ENCODE measurements around the gene A3GALT2. TPM values are rescaled to one million over a fixed set of nuclear protein-coding genes. Genes with fewer than 3 reads are reported as not detected.

Gene A3GALT2
- total RNA-seq, 3 donors from 2014 or later, result not detected

DNA sequence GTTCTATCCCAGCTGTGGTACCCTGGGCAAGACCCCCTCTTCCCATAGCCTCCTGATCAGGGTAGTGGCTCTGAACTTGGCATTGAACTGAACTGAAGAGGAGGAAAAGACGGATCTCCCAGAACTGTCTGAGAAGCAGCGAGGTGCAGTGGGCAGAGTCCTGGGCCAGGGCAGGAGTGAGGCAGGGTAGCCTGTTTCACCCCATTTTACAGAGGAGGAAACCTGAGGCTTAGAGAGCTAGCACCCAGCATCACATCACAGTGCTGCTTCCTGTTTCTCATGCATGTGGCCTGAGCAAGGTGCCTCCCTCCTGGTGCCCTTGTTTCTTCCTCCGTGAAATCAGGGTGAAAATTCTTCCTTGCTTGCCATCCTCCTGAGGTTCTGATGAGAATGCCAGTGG lies 47.5 kb downstream of the A3GALT2 start:
- DNase-seq, result no peak
- intact Hi-C loops (cut with DNase I, micrococcal nuclease), result no loop called here
- Histone ChIP-seq H3K4me1 (ENCODE audit: low read depth) (no peaks in the 10 kb centered on the region), H3K9me3 (no peaks in the 10 kb centered on the region), H3K36me3 (ENCODE audit: low read depth) (no peaks in the 10 kb centered on the region), H3K4me3 (no peak overlapping the region)
- ATAC-seq, result peak; percentile 41
- TF ChIP-seq, protein P1, sequence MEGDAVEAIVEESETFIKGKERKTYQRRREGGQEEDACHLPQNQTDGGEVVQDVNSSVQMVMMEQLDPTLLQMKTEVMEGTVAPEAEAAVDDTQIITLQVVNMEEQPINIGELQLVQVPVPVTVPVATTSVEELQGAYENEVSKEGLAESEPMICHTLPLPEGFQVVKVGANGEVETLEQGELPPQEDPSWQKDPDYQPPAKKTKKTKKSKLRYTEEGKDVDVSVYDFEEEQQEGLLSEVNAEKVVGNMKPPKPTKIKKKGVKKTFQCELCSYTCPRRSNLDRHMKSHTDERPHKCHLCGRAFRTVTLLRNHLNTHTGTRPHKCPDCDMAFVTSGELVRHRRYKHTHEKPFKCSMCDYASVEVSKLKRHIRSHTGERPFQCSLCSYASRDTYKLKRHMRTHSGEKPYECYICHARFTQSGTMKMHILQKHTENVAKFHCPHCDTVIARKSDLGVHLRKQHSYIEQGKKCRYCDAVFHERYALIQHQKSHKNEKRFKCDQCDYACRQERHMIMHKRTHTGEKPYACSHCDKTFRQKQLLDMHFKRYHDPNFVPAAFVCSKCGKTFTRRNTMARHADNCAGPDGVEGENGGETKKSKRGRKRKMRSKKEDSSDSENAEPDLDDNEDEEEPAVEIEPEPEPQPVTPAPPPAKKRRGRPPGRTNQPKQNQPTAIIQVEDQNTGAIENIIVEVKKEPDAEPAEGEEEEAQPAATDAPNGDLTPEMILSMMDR (IDR thresholded peaks at IDR 0.05), result no peak

DNA sequence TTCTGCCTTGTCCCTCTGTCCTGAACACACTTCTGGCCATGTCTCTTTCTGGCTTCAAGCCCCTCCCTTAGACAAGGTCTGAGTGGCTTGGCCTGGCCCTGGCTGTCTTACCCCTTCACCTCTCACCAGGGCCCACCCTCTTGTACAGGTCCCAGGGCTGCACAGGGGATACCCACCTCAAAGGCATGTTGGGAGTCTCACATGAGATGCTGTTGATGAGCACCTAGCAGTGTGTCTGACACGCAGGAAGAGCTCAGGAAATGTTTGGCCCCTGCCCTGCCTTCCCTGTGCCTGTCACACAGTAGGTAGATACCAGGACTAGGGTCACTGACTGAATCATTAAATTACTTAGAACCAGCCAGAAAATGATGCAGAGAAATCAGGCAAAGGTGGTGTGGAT lies 48.0 kb downstream of the A3GALT2 start:
- no peaks in the 10 kb centered on the region for H3K36me3 ChIP-seq (ENCODE audit: low read depth)
- DNase-seq (no peak), ATAC-seq (no peak)
- no peaks in the 10 kb centered on the region for H3K4me1 ChIP-seq (ENCODE audit: low read depth)
- intact Hi-C loops (cut with DNase I, micrococcal nuclease), result no loop called here
- H3K9me3 ChIP-seq, result no peaks in the 10 kb centered on the region
- TF ChIP-seq, protein P1 (IDR thresholded peaks at IDR 0.05), result no peak
- no peak overlapping the region for H3K4me3 ChIP-seq

DNA sequence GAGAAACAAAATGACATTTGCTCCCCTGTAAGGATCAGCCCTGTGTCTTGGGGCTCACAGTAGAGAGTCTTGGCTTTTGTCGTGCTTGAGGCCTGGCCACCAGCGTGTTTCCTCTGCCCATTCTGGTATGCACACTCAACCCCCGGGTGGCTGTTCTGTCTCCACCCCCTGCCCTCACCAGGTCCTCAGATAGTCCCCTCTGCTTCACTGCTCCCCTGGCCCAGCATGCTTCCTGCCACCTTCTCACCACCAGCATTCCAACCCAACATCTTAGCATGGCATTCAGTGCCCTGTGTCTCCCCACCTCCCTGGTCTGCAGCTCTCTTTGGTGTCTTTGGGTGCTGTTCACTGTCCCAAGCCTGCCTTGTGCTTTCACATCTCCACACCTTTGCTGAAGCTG lies 48.4 kb downstream of the A3GALT2 start:
- Histone ChIP-seq H3K36me3 (ENCODE audit: low read depth) (no peaks in the 10 kb centered on the region), H3K9me3 (no peaks in the 10 kb centered on the region), H3K4me1 (ENCODE audit: low read depth) (no peaks in the 10 kb centered on the region), H3K4me3 (no peak overlapping the region)
- TF ChIP-seq, protein P1 (IDR thresholded peaks at IDR 0.05), result no peak
- intact Hi-C loops (cut with DNase I, micrococcal nuclease), result no loop called here
- no peak for ATAC-seq
- no peak for DNase-seq

DNA sequence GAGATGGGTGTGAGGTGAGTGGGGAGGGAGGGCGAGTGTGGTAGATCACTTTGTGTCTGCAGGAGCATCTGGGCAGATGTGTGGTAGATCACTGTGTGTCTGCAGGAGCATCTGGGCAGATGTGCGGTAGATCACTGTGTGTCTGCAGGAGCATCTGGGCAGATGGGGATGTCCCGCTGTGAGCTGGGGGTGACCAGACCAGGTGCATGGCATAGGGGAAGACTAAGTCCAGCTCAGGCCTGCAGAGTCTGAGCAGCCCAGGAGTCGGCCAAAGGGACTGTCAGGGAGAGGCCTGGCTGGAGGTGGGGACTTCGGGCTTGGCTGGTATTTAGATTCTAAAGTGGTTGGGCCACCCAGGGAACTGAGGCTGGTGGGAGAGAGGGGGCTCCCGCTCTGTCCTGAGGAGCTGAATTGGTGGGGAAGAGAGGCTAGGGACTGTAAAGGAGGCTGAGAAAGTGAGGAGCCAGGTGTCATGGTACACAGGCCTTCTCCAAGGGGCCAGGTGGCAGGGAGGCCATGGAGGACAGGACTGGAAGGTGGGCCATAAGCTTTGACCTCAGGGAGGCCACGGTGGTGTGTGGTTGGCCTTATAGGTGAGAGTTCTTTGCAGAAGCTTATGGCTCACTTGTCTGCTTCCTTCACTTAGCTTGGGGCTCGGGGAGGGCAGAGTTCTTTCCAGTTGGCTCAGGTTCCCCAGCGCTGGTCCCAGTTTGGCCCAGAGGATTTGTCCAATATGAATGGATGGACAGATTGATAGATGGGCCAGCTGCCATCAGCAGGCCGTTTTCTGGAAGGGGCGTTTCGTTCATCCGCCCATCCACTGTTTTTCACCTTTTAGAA lies 49.0 kb downstream of the A3GALT2 start:
- no peak overlapping the region for H3K4me3 ChIP-seq
- ATAC-seq (no peak), DNase-seq (no peak)
- H3K9me3 ChIP-seq, result no peaks in the 10 kb centered on the region
- intact Hi-C loops (cut with DNase I, micrococcal nuclease), result no loop called here
- TF ChIP-seq, protein P1 (IDR thresholded peaks at IDR 0.05), result no peak
- no peaks in the 10 kb centered on the region for H3K36me3 ChIP-seq (ENCODE audit: low read depth)
- no peaks in the 10 kb centered on the region for H3K4me1 ChIP-seq (ENCODE audit: low read depth)

DNA sequence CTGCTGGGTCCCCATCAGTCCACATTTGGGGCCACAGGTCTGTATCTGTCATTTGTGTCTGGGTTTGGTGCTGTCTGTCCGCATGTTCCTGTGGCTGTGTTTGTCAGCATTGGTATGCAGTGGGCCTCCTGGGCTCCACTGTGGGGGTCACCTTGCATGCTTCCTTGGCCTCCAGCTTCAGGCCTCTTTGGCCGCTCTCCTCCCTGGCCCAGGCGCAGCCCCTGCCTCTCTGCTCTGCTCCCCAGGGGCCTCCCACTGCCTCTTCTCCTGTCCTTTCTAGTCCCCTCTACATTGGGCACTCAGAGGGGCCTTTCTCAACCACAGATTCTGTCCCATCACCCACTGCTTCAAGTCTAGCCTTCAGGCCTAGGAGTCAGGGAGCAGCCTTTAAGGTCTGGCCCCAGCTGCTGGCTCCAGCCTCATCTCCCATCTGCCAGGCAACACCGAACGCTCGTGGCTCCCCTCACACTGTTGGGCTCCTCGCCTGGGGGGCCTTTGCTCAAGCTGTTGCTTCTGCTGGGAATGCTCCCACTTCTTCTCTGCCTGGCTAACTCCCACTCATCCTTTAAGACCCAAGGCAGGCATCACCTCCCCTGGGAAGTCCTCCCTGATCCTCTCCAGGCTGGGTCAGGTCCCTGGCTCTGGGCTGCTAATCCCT lies 50.0 kb downstream of the A3GALT2 start:
- H3K4me1 ChIP-seq (ENCODE audit: low read depth), result no peaks in the 10 kb centered on the region
- DNase-seq (no peak), ATAC-seq (no peak)
- H3K4me3 ChIP-seq, result no peak overlapping the region
- TF ChIP-seq, protein P1 (IDR thresholded peaks at IDR 0.05), result no peak
- intact Hi-C loops (cut with DNase I, micrococcal nuclease), result no loop called here
- no peaks in the 10 kb centered on the region for H3K9me3 ChIP-seq
- no peaks in the 10 kb centered on the region for H3K36me3 ChIP-seq (ENCODE audit: low read depth)

All from mucosa of descending colon (tissue), 3 donors.